Fibroblast of villous mesenchyme (primary cell): ENCODE data around the gene VGLL1. TPM values are rescaled to one million over a fixed set of nuclear protein-coding genes. Genes with fewer than 3 reads are reported as not detected.

Experiments used
- DNase-seq: peaks from one replicate; pipeline ENCODE4 v3.0.0-alpha.2; 2010; ENCODE audit warnings: low read depth
- H3K4me3 ChIP-seq: 2 replicates; pipeline ENCODE4 v1.5.1; 2011; ENCODE audit warnings: low read depth, mild to moderate bottlenecking, low read length
- total RNA-seq: library from RNA; depleted of rRNA; stranded (reverse); fragments of >200 nt; gene quantifications from 2 replicates; pipeline ENCODE4 v1.2.3, GENCODE V29; 2012
- TF ChIP-seq, protein P1 (sequence below): IDR thresholded peaks from 2 replicates; pipeline ENCODE4 v1.5.1; 2012; ENCODE audit warnings: low read depth, mild to moderate bottlenecking, low read length; ENCODE audit not compliant: insufficient read depth

Gene VGLL1
- total RNA-seq, 1 donor, result not detected

DNA sequence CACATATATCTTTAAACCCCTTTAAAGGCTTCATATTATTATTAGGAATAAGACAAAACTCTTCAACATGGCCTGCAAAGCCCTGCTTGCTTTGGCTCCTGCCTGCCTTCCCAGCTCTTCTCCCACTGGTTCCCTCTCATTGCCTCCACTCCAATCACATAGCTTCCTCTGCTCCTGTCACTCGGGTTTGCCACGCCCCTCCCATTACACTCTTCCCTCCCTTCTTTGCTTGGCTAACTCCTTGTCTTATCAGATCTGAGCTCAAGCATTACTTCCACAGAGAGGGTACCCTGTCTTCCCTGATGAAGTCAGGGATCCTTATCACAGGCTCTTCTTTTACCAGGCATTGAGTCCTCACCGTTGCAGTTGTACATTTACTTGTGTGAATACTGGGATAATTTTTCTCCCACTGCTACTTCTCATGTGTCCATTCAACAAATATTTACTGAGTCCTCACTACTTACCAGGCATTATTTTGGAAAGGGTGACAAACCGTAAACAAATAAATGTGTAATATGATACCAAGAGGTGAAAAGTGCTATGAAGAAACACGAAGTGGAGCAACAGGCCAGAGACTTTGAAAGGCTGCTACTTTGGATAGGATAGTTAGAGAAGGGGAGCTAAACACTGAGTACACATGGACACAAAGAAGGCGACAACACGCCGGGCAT, 3.2 kb upstream of the VGLL1 start:
- TF ChIP-seq, protein P1, sequence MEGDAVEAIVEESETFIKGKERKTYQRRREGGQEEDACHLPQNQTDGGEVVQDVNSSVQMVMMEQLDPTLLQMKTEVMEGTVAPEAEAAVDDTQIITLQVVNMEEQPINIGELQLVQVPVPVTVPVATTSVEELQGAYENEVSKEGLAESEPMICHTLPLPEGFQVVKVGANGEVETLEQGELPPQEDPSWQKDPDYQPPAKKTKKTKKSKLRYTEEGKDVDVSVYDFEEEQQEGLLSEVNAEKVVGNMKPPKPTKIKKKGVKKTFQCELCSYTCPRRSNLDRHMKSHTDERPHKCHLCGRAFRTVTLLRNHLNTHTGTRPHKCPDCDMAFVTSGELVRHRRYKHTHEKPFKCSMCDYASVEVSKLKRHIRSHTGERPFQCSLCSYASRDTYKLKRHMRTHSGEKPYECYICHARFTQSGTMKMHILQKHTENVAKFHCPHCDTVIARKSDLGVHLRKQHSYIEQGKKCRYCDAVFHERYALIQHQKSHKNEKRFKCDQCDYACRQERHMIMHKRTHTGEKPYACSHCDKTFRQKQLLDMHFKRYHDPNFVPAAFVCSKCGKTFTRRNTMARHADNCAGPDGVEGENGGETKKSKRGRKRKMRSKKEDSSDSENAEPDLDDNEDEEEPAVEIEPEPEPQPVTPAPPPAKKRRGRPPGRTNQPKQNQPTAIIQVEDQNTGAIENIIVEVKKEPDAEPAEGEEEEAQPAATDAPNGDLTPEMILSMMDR, result no peak
- no peak for DNase-seq
- H3K4me3 ChIP-seq, result no peak overlapping the region

DNA sequence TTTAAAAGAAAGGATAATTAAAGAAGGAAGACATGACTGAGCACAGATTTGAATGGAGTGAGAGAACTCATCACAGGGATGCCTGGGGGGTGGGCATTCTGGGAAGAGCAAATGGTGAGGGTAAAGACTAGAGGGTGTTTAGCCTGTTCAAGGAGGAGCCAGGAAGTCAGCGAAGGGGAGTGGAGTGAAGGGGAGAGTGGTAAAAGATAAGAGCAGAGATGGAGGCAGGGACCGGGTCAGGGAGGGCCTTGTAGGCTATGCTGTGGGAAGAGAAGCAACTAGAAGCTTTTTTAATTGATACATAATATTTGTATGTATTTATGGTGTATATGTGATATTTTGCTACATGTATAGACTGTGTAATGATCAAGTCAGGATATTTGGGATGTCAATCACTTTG, 2.2 kb upstream of the VGLL1 start:
- no peak for DNase-seq
- TF ChIP-seq, protein P1, result no peak
- H3K4me3 ChIP-seq, result no peak overlapping the region

DNA sequence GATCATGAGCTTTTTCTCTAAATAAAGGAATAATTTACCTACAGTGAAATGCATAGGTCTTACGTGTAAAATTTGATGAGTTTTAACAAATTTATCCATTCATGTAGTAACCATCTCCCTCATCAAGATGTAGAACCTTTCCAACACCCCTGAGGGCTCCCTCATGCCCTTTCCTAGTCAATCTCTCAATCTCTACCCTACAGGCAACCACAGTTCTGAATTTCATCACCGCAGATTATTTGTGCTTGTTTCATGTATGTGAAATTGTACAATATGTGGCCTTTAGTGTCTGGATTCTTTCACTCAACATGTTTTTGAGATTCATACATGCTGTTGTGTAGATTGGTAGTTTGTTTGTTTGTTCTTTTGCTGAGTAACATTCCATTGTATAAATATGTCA, 2.1 kb downstream of the VGLL1 start:
- no peak for DNase-seq
- H3K4me3 ChIP-seq, result no peak overlapping the region
- TF ChIP-seq, protein P1, result no peak

DNA sequence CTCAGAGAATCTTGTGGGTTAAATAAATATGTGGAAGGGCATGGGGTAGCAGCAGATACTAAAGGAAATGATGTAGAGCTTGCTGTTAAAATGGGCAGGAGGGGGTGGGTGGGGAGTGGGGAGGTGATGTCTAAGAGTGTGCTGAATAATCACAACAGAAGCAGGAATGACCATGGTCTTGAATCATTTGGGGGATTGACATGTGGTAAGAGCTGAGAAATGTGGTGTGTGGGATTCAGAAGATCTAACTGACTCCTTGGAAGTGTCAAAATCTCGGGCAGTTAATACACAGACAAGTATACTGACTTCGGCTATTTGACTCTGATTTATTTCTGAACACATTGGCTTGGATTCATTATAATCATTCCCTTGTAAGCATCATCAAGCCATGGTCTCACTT, 6.8 kb downstream of the VGLL1 start:
- TF ChIP-seq, protein P1, result no peak
- no peak for DNase-seq

DNA sequence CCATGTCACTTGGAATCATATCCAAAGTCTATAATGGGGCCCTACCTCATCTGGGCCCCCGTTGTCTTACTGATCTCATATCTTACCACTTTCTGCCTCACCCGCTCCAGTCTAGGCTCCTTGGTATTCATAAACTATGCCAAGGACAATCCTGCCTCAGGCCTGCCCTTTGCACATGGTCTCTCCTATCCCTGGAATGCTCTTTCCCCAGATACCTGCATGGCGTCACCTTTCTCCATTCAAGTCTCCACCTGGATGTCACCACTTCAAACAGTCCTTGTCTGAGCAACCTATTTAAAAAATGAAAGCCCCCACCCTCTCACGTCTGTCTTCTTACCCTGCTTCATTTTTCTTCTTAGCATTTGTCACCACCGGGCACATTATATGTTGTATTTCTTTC, 8.2 kb downstream of the VGLL1 start:
- TF ChIP-seq, protein P1, result no peak
- DNase-seq, result no peak
- no peak overlapping the region for H3K4me3 ChIP-seq

More for the DNA sequence above, 6.8 kb downstream of the VGLL1 start:
- no peak overlapping the region for H3K4me3 ChIP-seq

DNA sequence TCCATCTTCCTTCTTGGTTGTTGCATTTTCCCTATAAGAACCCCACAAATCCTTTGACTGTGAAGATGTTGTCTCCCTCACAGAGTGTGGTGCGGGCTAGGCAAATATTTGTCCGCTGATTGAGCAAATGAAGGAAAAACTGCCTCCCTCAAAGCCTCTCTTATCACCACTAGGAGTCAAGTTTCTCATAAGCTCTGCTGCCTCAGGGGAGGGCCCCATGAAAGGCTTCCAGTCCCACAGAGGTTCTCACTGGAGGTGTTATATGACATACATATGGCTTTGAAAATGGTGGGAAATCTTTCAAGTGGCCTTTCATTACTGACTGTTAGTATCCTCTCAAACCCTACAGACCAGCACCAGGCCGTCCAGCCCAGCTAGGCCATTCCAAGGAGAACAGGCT, 9.3 kb downstream of the VGLL1 start:
- H3K4me3 ChIP-seq, result no peak overlapping the region
- TF ChIP-seq, protein P1, result no peak
- DNase-seq, result no peak

DNA sequence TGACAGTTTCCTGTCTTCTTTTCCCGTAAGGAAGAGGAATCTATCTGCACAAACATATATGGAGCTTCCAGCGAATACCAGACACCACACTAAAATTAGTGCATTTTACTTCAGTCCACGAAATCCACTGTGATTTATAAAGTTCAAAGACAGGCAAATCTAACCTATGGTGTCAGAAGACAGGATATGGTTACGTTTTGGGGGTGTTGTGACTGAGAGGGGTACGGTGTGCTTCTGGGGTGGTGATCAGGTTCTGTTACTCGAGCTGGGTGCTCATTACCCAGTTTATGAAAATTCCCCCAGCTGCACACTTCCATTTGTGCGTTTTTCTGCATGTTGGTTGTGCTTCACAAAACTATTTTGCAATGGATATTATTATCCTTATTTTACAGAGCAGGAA, 10.3 kb downstream of the VGLL1 start:
- TF ChIP-seq, protein P1, result no peak
- DNase-seq, result no peak
- no peak overlapping the region for H3K4me3 ChIP-seq
